Measurements from ENCODE around the gene PPP1R10. TPM values are rescaled to one million over a fixed set of nuclear protein-coding genes. Genes with fewer than 3 reads are reported as not detected.

The PPP1R10 gene
- total and polyA plus RNA-seq, 2 experiments from 2014 or later, result 23.9 to 32.7 TPM

GRCh38 chr6:30618270-30618797 is 1.3 kb upstream of the PPP1R10 start:
- no peaks in the 10 kb centered on the region for H3K9me2 ChIP-seq (ENCODE audit: insufficient read depth)

GRCh38 chr6:30617565-30618269 is 674 bp upstream of the PPP1R10 start, which contains the start of gene MRPS18B:
Gene MRPS18B (plus strand): TSS chr6:30617840. CDS start chr6:30617866, 26 bp downstream.
- Histone ChIP-seq H4K20me1 (ENCODE audit: insufficient read depth) (no peaks in the 10 kb centered on the region), H3K79me2 (ENCODE audit: insufficient read depth) (peaks cover 66% of the 10 kb centered on the region), H3K4me2 (ENCODE audit: unreplicated experiment) (peak within 1 kb of the TSS; percentile 95), H3K9ac (peak within 1 kb of the TSS; percentile 100), H3K9me2 (ENCODE audit: insufficient read depth) (no peaks in the 10 kb centered on the region), H3K27me3 (replicated peaks; ENCODE audit: insufficient read depth) (no peaks in the 10 kb centered on the region), H3K9me3 (ENCODE audit: low read depth) (no peaks in the 10 kb centered on the region), H3K27ac (peak within 1 kb of the TSS; percentile 98), H3K4me1 (ENCODE audit: insufficient read depth) (peaks cover 30% of the 10 kb centered on the region), H3F3A (ENCODE audit: insufficient read depth) (peaks cover 41% of the 10 kb centered on the region), H3K4me3 (peak within 1 kb of the TSS; percentile 99), H2AFZ (peak within 1 kb of the TSS; percentile 88), H3K36me3 (ENCODE audit: low read depth) (peaks cover 30% of the 10 kb centered on the region)
- peak; percentile 99 for DNase-seq
- TF ChIP-seq EZH2phosphoT487 (IDR thresholded peaks at IDR 0.05; ENCODE audit: insufficient read depth, low read depth) (no peak), EZH2 (IDR thresholded peaks at IDR 0.05; ENCODE audit: insufficient read depth, poor library complexity, severe bottlenecking) (no peak)
- in situ Hi-C loops (cut with MboI), result no loop called here
- WGBS, 2 experiments (ENCODE audit: low coverage in 1 of 2, low lambda C conversion rate in 2 of 2, missing lambda C conversion rate in 2 of 2), result 1% methylated on average over 34 of the region's 34 CpGs

More at GRCh38 chr6:30618270-30618797, 1.3 kb upstream of the PPP1R10 start:
- in situ Hi-C loops (cut with MboI), result no loop called here
- H3K27me3 ChIP-seq (replicated peaks; ENCODE audit: insufficient read depth), result no peaks in the 10 kb centered on the region
- peaks cover 24% of the 10 kb centered on the region for H3K4me1 ChIP-seq (ENCODE audit: insufficient read depth)
- H3K9me3 ChIP-seq (ENCODE audit: low read depth), result no peaks in the 10 kb centered on the region
- no peaks in the 10 kb centered on the region for H4K20me1 ChIP-seq (ENCODE audit: insufficient read depth)
- peak overlapping the region; percentile 91 for H3K4me2 ChIP-seq (ENCODE audit: unreplicated experiment)
- peaks cover 70% of the 10 kb centered on the region for H3K79me2 ChIP-seq (ENCODE audit: insufficient read depth)
- H3K27ac ChIP-seq, result peak overlapping the region; percentile 98
- peak; percentile 63 for DNase-seq
- H3F3A ChIP-seq (ENCODE audit: insufficient read depth), result peaks cover 40% of the 10 kb centered on the region
- H3K36me3 ChIP-seq (ENCODE audit: low read depth), result peaks cover 36% of the 10 kb centered on the region
- peak overlapping the region; percentile 100 for H3K9ac ChIP-seq
- TF ChIP-seq EZH2 (IDR thresholded peaks at IDR 0.05; ENCODE audit: insufficient read depth, poor library complexity, severe bottlenecking), result no peak
- TF ChIP-seq EZH2phosphoT487 (IDR thresholded peaks at IDR 0.05; ENCODE audit: insufficient read depth, low read depth), result no peak
- peak overlapping the region; percentile 88 for H2AFZ ChIP-seq
- H3K4me3 ChIP-seq, result peak overlapping the region; percentile 99
- WGBS, 2 experiments (ENCODE audit: low coverage in 1 of 2, low lambda C conversion rate in 2 of 2, missing lambda C conversion rate in 2 of 2), result 12 to 15% methylated on average over 8 of the region's 8 CpGs

GRCh38 chr6:30615958-30616810 is 859 bp downstream of the PPP1R10 start:
- Histone ChIP-seq H3K4me3 (peak overlapping the region; percentile 98), H4K20me1 (ENCODE audit: insufficient read depth) (no peaks in the 10 kb centered on the region), H3K9me2 (ENCODE audit: insufficient read depth) (no peaks in the 10 kb centered on the region), H3K79me2 (ENCODE audit: insufficient read depth) (peaks cover 71% of the 10 kb centered on the region), H3K4me1 (ENCODE audit: insufficient read depth) (peaks cover 32% of the 10 kb centered on the region), H3K27me3 (replicated peaks; ENCODE audit: insufficient read depth) (no peaks in the 10 kb centered on the region), H3F3A (ENCODE audit: insufficient read depth) (peaks cover 54% of the 10 kb centered on the region), H3K9ac (peak overlapping the region; percentile 100), H3K4me2 (ENCODE audit: unreplicated experiment) (peak overlapping the region; percentile 95), H3K36me3 (ENCODE audit: low read depth) (peaks cover 23% of the 10 kb centered on the region), H3K9me3 (ENCODE audit: low read depth) (no peaks in the 10 kb centered on the region), H2AFZ (no peak overlapping the region), H3K27ac (peak overlapping the region; percentile 98)
- WGBS, 2 experiments (ENCODE audit: low coverage in 1 of 2, low lambda C conversion rate in 2 of 2, missing lambda C conversion rate in 2 of 2), result 0% methylated on average over 10 of the region's 10 CpGs
- DNase-seq, result peak; percentile 62
- TF ChIP-seq EZH2phosphoT487 (IDR thresholded peaks at IDR 0.05; ENCODE audit: insufficient read depth, low read depth) (no peak), EZH2 (IDR thresholded peaks at IDR 0.05; ENCODE audit: insufficient read depth, poor library complexity, severe bottlenecking) (no peak)
- in situ Hi-C loops (cut with MboI), result no loop called here

- Histone ChIP-seq H3K4me3 (peak overlapping the region; percentile 98), H4K20me1 (ENCODE audit: insufficient read depth) (no peaks in the 10 kb centered on the region), H3K36me3 (ENCODE audit: low read depth) (peaks cover 17% of the 10 kb centered on the region), H3K4me1 (ENCODE audit: insufficient read depth) (peaks cover 32% of the 10 kb centered on the region), H3K27me3 (replicated peaks; ENCODE audit: insufficient read depth) (no peaks in the 10 kb centered on the region), H3K9me3 (ENCODE audit: low read depth) (no peaks in the 10 kb centered on the region), H3F3A (ENCODE audit: insufficient read depth) (peaks cover 62% of the 10 kb centered on the region), H3K27ac (peak overlapping the region; percentile 98), H3K4me2 (ENCODE audit: unreplicated experiment) (peak overlapping the region; percentile 95), H2AFZ (no peak overlapping the region), H3K9me2 (ENCODE audit: insufficient read depth) (no peaks in the 10 kb centered on the region), H3K9ac (peak overlapping the region; percentile 100), H3K79me2 (ENCODE audit: insufficient read depth) (peaks cover 71% of the 10 kb centered on the region)
- TF ChIP-seq EZH2 (IDR thresholded peaks at IDR 0.05; ENCODE audit: insufficient read depth, poor library complexity, severe bottlenecking), result no peak
- no peak for TF ChIP-seq EZH2phosphoT487 (IDR thresholded peaks at IDR 0.05; ENCODE audit: insufficient read depth, low read depth)
- DNase-seq, result peak; percentile 85
- in situ Hi-C loops (cut with MboI), result no loop called here
- WGBS, 2 experiments (ENCODE audit: low coverage in 1 of 2, low lambda C conversion rate in 2 of 2, missing lambda C conversion rate in 2 of 2), result 1 to 2% methylated on average over 10 of the region's 10 CpGs
These were observed 1.7 kb downstream of the PPP1R10 start for GRCh38 chr6:30615219-30615957.
